GM18517 (cell line): Measurements from ENCODE around the gene KIF25.

Source experiments
- ATAC-seq: cut with Tn5 transposase; IDR thresholded peaks from one replicate; pipeline ENCODE4 v1.9.1; 2021; ENCODE audit warnings: mild to moderate bottlenecking, moderate library complexity; ENCODE audit not compliant: unreplicated experiment

KIF25 gene

GRCh38 chr6:167997642-167998041 is at the start of gene KIF25:
KIF25 (plus strand) TSS chr6:167997671; CDS start chr6:168029586, 31,915 bp downstream.
- no peak for ATAC-seq

GRCh38 chr6:167947716-167948115 is 49.8 kb upstream of the KIF25 start:
- ATAC-seq = no peak

GRCh38 chr6:167948716-167949115 is 48.8 kb upstream of the KIF25 start:
- ATAC-seq = no peak

- no peak for ATAC-seq
Measured at GRCh38 chr6:167949121-167949684, 48.3 kb upstream of the KIF25 start.

- no peak for ATAC-seq
Measured at GRCh38 chr6:167951781-167952511, 45.5 kb upstream of the KIF25 start.

- no peak for ATAC-seq
Measured at GRCh38 chr6:167952512-167952859, 45.0 kb upstream of the KIF25 start.

GRCh38 chr6:167953551-167953950 is 43.9 kb upstream of the KIF25 start:
- ATAC-seq = no peak

GRCh38 chr6:167954151-167954550 is 43.3 kb upstream of the KIF25 start:
- no peak for ATAC-seq

GRCh38 chr6:167956491-167956890 is 41.0 kb upstream of the KIF25 start:
- ATAC-seq = no peak

- ATAC-seq = no peak
Measured at GRCh38 chr6:167956983-167957492, 40.4 kb upstream of the KIF25 start.

GRCh38 chr6:167957626-167958025 is 39.8 kb upstream of the KIF25 start:
- no peak for ATAC-seq

- no peak for ATAC-seq
Measured at GRCh38 chr6:167960579-167960978, 36.9 kb upstream of the KIF25 start.

- ATAC-seq = no peak
Measured at GRCh38 chr6:167962711-167963110, 34.8 kb upstream of the KIF25 start.

- ATAC-seq = no peak
Measured at GRCh38 chr6:167963589-167964057, 33.8 kb upstream of the KIF25 start.

- ATAC-seq = no peak
Measured at GRCh38 chr6:167965592-167966539, 31.6 kb upstream of the KIF25 start.

- no peak for ATAC-seq
Measured at GRCh38 chr6:167966540-167966905, 30.9 kb upstream of the KIF25 start.

GRCh38 chr6:167968091-167968490 is 29.4 kb upstream of the KIF25 start:
- ATAC-seq = no peak

- ATAC-seq = no peak
Measured at GRCh38 chr6:167970230-167970629, 27.2 kb upstream of the KIF25 start.

GRCh38 chr6:167972193-167972592 is 25.3 kb upstream of the KIF25 start:
- no peak for ATAC-seq

- no peak for ATAC-seq
Measured at GRCh38 chr6:167973148-167973885, 24.2 kb upstream of the KIF25 start.
